Superior temporal gyrus (tissue), 1 donor: ENCODE results near the gene SLC19A2.
"Not testable (repeated sequence)": the region's sequence is repeated elsewhere in the genome, so short reads cannot be mapped to it uniquely, and the experiment has no call there.

Experiments
- DNase-seq: peaks from one replicate; pipeline ENCODE4 v3.0.0-alpha.2; 2016; ENCODE audit errors: extremely low spot score

SLC19A2 gene

DNA sequence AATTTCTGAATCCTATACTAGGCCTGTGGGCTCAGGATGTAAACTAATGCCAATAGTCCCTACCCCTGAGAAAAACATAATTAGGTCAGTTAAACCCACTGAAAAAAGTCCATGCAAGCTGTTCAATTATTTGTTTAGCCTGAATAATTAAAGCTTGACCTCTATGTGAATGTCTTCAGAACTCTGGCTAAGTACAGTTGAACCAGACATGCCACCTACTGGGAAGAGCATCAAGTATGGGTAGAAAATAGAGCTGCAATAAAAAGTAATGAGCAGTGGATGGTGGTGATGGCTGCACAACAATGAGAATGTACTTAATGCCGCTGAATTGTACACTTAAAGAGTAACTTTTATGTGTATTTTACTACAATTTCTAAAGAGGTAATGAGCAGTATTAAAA is 23.6 kb upstream of the SLC19A2 start:
- no peak for DNase-seq

DNA sequence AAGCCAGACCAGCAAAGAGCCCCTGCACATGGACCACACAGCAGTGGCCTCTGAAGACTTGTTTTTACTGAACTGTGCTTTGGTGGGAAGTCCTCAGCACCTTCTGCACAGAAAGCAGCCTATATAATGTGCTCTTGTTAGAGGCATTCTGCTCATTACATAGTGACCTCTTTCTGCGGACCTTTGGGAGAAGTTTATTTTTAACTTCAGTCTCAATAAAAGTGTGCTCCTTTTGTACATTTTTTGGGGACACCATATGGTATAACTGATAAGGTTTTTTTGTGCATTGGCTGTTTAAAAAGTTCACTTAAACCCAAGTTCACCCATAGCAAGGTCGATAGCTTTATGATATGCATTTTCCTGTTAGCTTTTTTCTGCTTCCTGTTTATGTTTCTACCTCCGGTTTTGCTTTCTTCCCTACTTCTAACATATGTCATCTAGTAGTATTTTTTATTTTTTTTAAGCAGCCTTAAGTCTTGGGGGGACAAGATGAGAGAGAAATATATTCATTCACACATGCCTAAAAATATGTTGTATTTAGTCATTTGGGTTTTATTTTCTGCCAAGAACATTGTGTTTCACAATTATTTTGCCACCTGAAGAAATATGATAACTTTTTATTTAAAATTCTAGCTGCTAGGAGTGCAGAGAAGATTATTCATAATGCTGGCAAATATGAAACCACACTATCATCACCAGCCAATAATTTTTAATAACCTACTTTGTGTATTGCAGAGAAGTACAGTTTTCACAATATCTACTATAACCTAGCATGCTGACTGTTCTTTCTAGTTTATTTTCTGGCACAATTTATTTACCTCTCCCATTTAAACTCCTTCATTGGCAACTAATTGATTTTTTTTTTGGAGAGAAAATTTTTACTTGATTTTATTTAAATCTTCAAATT is 22.9 kb upstream of the SLC19A2 start:
- no peak for DNase-seq

DNA sequence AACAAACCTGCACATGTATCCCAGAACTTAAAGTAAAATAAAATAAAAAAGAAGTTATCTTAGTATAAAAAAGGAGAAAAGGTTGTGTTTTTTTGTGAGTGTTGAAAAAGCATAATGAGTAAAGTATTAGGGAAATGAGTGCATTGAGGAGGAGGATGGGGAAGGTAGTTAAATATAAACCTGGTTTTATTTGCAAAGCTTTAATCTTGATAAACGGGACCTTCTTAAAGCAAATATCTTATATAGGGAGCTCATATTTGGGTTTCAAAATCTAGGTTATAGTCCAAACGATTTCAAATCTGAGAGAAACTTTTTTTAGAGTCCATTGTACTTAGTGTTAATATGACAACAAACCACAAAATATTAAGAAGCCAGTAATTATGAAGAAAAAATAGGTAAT is 21.7 kb upstream of the SLC19A2 start:
- no peak for DNase-seq

DNA sequence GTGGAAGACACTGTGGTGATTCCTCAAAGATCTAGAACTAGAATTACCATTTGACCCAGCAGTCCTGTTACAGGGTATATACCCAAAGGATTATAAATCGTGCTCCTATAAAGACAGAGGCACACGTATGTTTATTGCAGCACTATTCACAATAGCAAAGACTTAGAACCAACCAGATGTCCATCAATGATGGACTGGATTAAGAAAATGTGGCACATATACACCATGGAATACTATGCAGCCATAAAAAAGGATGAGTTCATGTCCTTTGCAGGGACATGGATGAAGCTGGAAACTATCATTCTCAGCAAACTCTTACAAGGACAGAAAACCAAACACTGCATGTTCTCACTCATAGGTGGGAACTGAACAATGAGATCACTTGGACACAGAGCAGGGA is 17.9 kb upstream of the SLC19A2 start:
- DNase-seq: not testable (repeated sequence)

DNA sequence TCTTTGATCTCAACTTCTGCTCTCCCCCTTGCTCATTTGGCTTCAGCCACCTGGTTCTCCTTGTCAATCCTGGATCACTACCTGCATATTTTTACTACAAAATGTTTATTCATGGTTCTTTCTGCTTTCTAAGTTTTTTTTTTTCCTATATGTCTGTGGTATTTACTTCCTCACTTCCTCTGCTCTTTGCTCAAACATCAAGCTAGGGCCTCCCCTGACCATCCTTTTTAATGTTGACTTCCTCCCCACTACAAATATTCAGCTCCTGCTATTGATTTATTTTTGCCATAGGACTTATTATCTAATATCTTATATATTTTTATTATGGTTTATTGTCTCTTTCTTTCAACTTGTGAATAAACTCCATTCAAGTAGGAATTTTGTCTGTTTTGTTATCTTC is 14.1 kb upstream of the SLC19A2 start:
- no peak for DNase-seq

DNA sequence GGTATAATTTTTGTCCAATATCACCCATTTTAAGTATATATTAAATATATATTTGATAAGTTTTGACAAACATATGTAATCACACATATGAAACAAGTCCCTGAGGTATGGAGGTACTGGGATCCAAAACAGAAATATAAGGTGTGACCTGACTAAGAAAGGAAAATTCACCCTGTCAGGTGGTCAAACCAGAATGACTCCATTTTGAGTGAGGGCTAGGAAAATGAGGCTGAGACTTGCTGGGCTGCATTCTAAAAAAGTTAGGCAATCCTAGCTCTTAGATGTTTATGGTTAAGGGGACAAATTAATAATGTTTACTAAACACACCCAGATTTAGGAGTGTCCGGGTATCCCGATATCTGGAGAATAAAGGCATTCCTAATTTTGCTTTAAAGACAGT is 11.6 kb upstream of the SLC19A2 start:
- no peak for DNase-seq

DNA sequence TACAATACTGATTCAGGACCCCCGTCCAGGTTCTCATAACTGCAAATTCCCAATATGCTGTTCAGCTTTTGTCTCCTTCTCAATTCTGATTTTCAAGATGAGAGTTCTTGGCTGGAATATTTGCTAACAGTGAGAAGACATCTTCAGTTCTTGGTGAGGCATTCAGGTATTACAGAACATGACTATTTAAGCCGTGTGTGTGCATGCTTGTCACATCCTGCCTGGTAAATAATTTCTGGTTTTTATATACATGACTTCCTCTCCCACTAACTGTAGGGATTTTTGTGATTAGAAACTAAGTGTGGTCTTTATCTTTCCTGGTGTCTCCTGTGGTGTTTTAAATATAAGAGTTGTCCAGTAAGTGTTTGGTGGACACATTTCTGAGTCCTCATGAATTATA is 10.2 kb upstream of the SLC19A2 start:
- DNase-seq: no peak

DNA sequence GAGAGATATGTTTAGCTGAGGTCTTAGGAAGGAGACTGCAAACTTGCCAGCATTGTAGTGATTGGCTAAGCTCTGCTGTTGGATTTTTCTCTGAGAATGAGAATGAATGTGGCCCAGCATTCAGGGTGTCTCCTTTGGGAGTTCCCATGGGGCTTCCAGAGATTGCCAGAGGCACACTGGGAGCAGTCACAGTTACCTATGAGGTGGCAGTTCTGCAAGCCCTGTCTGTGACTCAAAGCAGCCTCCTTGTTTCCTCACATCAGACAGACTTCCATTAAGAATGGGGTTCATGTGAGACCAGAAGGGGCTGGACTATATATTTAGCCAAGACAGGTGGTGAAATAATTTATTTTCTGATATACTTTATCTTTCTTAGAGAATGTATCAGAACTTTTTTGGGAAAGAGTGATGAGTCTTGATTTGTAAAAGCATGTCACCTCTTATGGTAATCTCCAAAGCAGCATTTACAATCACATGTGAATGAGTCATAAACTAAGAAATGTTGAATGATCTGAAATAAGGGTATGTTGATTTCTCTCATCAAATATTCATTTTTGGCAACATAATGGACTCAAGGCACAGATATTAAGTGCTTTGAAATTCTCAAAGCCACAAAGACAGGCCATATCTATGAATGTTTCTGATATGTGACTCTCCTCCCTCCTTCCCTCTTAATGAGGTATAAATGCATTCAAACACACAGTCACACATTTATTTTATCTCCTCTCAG is 9.5 kb upstream of the SLC19A2 start:
- DNase-seq: no peak

DNA sequence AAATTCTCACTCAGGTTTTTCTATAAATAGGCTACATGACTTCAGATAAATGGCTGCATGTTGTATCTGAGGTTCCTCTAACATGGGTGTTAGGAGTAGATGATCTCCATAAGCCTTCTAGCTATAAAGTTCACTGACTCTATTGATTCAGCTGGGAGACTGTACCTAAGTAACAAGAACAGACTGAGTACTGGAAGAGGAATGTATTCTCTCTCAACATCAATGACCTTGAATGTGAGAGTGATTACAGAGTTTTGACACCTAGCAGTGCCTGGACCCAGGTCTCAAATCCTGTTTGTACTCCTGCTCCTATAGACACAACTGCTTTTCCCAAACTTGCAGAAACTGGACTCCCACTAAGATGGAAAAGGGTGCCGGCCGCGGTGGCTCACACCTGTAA is 8.6 kb upstream of the SLC19A2 start:
- DNase-seq: no peak

DNA sequence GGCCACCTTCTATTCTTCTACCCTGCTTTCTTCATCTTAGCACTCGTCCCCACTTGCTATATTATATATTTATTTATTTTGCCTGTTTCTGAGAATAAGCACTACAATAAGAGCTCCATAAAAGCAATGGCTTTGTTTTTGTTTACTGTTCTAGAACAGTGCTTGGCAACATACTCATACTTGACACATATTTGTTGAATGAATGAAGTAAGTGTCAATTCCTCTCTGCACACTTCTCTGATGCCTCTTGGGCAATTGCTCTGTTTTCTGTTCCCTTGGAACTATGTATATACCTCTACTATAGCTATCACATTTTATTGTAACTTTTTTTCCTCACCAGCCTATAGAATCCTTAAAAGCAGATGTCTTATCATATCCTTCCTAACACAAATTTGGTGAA is 7.5 kb upstream of the SLC19A2 start:
- no peak for DNase-seq

DNA sequence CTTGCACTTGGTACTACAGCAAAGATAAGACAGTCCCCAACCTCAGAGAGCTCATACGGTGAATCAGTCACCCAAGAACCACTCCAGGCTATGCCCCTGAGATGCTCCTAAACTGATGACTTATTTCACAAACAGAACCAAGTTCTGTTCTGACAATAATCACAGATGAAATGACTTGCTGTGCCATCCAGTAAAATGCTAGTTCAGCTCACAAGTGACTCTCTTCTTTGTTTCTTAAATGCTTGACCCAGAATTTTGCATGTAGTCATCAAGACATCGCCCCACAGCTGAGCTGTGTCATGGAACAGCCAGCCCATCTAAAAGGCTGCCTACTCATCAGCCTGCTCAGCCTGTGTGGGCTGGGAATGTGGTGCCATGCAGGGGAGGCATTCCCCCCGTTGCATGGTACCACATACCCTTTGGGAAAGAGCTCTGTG is 6.1 kb upstream of the SLC19A2 start:
- no peak for DNase-seq

DNA sequence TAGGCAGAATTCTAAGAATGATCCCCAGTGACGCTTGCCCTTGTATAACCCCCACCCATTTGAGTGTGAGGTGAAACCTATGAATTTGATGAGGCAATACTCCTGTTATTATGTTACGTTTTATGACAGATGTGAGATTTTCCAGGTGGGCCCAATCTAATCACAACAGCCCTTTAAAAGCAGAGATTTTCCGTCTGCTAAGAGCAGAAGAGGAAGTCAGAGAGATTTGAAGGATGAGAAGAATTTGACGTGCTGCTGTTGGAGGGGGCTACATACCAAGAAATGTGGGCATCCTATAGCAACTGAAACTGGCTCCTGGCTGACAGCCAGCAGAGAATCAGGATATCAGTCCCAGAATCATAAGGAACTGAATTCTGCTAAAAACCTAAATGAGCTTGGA is 2.4 kb upstream of the SLC19A2 start:
- no peak for DNase-seq

DNA sequence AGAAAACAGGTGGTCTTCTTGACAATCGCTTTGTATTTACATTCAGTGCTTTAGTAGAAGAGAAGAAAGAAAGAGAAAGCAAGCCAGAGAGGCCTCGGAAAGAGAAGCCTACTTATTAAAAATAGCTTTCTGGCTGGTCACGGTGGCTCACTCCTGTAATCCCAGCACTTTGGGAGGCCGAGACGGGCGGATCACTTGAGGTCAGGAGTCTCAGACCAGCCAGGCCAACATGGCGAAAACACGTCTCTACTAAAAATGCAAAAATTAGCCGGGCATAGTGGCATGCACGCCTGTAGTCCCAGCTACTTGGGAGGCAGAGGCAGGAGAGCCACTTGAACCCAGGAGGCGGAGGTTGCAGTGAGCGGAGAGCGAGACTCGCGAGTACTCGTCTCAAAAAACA is 1.8 kb upstream of the SLC19A2 start:
- no peak for DNase-seq

DNA sequence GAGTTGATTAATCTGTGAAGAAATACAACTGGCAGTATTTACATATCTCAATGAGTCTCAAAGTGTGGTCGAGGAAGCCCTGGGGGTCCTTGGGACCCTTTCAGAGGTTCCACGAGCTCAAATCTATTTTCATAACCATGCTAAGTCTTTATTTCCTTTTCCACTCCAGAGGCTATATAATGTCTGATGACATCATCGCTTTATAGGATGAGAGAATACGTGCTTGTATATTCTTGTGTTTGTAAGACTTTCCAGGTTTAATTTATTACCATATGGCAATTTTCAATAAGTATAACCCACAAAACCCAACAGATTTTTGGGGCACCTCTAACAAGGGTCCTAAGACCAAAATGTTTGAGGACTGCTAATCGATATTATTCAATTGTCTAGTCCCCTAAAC is 1.4 kb upstream of the SLC19A2 start:
- DNase-seq: peak; percentile 47

DNA sequence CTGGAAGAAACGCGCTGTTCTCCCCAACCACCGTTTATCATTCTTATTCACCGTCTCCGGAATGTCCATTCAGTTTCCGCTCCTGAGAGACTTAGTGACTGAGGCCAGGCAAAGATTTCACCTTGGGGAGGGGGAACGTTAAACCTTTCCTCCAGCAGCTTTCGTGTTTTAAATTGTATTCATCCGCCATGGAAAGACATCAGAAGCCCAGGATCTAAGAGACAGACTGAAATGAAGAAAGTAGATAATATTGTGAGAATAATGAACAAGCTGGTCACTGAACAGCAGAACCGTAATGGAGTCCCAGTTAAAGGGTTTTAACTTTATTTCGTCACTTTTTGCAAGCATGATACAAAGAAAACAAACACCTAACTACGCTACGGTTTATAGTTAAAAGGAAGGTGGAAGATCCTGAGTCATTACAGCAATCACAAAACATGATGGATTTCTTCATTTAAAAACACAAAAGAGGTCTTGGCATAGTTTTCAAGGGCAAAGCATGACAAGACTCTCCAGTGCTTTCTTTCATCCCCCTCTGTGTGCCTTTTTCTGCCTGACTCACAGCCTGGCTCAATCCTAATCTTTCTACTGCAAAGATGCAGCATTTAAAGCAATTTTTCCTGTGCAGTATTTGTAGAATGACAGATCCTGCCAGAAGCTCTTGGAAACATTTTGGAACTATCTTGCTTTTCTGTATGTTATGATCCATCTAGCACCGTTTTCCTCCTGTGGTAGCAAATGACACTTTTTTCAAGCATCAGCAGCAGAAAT is 722 bp upstream of the SLC19A2 start:
- no peak for DNase-seq

DNA sequence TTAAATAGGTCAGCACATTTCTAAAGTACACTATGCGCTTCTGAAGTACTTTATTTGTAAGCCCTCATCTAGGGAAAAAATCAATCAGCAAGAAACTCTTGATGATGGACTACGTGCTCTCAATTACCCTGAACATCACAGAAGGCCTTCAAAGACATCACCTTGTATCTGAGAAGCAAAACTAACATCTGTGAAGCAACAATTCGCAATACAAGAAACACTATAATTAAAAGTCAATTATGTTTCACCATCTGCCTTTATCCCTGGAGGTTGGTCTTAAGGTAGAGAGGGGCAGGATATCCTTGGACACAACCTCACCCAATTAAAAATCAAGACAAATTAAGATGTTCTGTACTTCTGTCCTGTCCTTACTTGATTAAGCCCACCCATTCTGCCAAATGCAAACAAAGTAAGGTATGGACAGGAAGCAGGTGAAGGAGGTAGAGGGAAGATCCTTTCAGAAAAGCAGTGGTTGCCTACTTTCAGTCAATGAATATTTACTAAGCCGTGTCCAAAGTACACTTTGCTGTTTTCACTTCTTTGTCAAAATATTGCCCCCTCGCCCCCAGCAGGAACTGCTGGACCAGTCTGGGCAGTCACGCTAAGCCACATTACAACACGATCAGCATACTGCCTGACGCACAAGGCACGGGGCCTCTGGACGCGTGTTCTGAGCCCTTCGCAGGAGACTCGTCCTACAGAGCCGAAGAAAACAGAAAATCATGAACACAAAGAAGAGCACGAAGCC is 887 bp downstream of the SLC19A2 start:
- peak; percentile 54 for DNase-seq

DNA sequence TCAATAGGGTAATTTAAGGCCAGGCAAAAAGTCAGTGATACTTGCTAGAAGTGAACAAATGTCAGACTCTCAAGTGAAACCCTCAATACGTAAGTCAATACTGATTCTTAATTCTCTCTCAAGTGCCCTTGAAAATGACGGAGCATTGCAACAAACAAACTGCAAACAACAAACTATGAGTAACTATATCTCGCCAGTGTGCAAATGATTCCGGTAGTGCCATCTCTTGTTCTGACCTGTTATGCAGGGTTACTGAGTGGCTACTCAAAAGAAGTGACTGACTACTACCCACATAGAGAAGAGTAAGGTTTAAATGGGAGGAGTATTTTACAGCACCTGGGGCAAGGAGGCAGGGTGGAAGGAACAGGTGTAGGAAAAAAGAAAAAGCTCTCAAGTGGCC is 1.6 kb downstream of the SLC19A2 start:
- DNase-seq: no peak

DNA sequence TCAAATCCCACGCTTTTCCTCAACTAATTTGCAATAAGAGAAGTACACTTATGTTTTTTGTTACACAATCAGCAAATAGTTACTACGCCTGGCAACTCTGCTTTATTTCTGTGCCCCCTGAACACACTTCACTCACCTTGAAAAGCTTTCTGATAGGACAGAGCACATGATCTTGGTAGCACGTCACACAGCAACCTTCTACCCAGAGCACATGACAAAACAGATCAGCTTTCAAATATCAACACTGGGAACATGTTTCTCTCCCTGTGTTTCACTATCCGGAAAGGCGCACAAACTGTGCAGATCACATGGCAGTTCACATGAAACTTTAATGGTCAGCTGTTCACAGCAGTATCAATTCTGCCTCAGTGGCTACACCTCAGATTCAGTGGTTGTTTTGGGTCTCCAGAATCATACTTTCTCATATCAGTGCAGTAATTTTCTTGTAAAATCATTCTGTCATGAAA is 2.2 kb downstream of the SLC19A2 start:
- peak; percentile 58 for DNase-seq

DNA sequence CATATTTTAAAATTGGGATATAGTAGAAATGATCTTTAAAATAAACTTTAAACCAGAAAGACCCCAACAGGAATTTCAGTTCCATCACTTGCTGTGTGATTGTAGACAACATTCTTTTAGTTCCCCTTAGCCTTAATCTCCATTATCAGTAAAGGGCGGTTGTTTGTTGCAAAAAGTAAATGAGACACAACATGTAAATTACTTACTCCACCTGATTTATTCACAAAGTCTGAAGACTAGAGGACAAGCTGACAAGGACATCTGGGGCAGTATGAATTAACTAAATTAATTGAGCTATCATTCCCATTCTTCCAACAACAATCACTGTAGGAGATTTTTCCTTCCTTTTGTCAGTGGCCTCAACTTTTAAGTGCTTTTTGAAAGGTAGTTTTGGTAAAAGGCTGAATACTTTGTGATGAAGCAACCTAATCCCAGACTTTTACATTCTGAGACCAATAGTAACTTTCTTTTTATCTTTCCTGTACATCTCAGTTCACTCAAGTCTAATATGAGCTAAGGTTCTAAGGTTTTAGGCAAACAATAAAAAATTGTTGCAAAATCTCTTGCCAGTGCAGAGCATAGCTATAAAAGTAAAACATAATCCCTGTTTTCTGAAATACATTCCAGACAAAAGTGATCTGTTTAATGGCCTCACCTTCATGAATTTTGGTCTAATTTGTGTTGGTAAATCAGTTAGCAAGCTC is 6.2 kb downstream of the SLC19A2 start:
- peak; percentile 5 for DNase-seq

DNA sequence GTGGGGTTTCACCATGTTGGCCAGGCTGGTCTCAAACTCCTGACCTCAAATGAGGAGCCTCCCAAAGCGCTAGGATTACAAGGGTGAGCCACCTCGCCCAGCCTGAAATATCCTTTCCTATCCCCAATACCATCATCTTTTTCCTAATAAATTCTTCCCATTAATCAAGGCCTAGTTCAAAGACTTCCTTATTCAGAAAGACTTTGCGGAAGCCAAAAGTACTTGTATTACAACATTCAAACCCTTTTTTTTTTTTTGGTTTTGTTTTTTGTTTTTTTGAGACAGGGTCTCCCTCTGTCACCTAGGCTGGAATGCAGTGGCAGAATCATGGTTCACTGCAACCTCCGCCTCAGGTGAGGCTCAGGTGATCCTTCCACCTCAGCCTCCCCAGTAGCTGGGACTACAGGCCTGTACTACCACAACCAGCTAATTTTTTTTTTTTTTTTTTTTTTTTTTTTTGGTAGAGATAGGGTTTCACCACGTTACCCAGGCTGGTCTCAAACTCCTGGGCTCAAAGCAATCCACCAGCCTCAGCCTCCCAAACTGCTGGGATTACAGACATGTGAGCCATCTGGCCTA is 7.6 kb downstream of the SLC19A2 start:
- DNase-seq: no peak
